ENCODE results near the gene POLR3G.
A peak's percentile ranks its signal among the peaks of the same experiment; 100 is the strongest.

Gene POLR3G

GRCh38 chr5:90549729-90550275 is 75.1 kb downstream of the POLR3G start:
- no peak for DNase-seq (ENCODE audit: low read depth in 2 of 3, low spot score in 1 of 3)

DNA sequence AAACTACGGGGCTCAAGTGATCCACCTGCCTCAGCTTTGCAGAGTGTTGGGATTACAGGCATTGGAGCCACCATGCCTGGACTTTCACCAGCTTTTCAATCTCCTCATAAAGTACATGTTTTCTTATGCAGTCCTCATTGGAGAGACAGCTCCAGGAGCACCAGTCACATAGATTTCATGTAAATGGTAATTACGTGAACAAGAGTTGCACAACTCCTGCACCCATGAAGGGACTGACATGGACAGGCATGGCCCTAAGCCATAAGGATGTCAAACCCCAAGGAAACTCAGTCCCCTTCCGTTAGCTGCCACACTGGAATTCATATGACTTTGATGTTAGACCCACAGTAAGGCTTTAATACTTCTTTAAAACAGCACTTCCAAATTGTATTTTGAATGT is 76.3 kb downstream of the POLR3G start:
- DNase-seq (ENCODE audit: low read depth in 2 of 3, low spot score in 1 of 3) = no peak

DNA sequence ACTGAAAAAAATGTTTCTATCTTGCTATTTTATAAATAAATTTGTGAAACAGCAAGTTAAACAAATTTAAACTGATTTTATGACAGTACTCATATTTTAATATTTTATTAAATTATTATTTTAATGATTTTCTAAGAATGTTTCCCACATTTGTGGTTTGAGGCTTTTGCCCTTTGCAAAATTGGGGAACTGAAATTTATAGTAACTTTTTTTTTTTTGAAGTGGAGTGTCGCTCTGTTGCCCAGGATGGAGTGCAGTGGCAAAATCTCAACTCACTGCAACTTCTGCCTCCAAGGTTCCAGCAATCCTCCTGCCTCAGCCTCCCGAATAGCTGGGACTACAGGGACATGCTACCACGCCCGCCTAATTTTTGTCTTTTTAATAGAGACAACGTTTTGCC is 76.7 kb downstream of the POLR3G start:
- DNase-seq (ENCODE audit: low read depth in 2 of 3, low spot score in 1 of 3) = no peak

GRCh38 chr5:90553711-90554110 is 79.0 kb downstream of the POLR3G start:
- DNase-seq (ENCODE audit: low read depth in 2 of 3, low spot score in 1 of 3) = no peak

- DNase-seq (ENCODE audit: low read depth in 2 of 3, low spot score in 1 of 3) = no peak
Measured at GRCh38 chr5:90554358-90555006, 79.8 kb downstream of the POLR3G start.

DNA sequence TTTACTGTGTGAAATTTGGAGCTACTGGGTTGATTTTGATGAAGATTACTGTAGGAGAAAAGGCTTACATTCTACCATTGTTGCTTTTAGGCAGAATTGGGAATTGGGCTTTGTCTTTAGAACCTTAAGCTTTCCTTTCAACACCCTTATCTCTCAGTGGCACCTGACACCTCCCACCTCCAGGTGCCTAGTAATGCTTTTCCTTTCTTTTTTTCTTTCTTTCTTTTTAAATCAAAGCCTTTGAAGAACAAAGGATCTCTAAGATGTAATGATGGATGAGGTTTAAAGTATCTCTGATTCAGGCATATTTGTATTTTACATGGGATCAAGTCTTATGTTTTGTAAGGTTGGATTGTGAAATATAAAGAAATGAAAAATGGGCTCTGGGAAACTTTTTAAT is 81.0 kb downstream of the POLR3G start:
- DNase-seq (ENCODE audit: low read depth in 2 of 3, low spot score in 1 of 3) = no peak

DNA sequence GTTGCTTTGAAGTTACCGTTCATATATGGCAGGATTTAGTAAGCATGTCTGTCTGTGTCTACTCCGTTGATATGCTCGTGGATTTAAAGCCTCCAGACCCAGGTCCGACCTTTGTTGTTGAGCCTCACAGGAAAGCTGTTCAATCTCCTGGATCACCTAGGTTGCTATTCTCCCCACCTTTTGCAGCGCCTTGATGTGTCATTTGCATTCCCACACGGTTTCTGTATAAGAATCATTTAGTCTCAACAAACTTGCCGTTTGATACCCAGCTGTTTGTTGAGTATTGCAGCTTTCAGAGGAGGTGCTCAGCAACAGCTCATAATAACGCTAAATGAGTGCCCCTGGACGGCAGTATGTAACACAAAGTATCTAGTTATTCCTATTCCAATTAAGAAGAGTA is 82.7 kb downstream of the POLR3G start:
- no peak for DNase-seq (ENCODE audit: low read depth in 2 of 3, low spot score in 1 of 3)

DNA sequence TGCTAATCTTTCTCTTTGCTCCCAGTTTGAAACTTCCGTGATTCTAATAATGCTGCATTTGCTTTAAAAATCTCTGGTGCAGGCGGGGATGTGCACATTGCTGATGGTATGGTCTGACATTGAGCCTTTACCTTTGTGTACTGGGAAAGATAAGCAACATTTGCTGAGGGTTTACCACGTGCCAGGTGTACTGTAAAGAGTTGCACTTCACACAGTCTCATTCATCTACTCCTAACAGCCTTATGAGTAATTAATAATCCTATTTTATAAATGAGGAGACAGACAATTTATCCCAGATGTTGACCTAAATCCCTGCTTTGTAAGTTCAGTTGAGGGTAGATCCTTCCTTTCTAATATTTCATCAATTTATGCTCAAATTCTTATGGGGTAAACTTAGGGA is 83.2 kb downstream of the POLR3G start:
- no peak for DNase-seq (ENCODE audit: low read depth in 2 of 3, low spot score in 1 of 3)

- peak in 1 of 3 donors; percentile 3 for DNase-seq (ENCODE audit: low read depth in 2 of 3, low spot score in 1 of 3)
Measured at GRCh38 chr5:90558344-90559192, 83.9 kb downstream of the POLR3G start, which contains the start of gene ADGRV1. Gene ADGRV1, plus strand, starts transcription at chr5:90558797. Its CDS starts 99 bp downstream, at chr5:90558896.

- DNase-seq (ENCODE audit: low read depth in 2 of 3, low spot score in 1 of 3) = no peak
Measured at GRCh38 chr5:90560771-90561170, 86.1 kb downstream of the POLR3G start.

DNA sequence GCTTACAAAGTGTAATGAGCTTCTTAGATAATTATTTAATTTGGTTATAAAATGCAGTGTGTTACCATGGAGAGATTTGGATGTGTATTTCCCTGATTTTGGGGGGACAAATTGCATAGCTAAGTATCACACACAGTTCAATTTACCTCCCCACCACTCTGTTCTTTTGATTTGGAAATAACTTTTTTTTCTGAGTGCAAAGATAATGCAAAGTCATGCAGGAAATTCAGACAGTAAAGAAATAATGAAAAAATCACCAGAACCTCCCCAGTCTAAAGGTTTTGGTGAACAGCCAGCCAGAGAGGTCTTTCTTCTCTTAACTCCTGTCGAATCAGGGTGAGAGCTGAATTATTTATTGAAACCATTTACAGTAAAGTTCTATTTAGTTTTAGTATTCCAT is 87.1 kb downstream of the POLR3G start:
- DNase-seq (ENCODE audit: low read depth in 2 of 3, low spot score in 1 of 3) = no peak

DNA sequence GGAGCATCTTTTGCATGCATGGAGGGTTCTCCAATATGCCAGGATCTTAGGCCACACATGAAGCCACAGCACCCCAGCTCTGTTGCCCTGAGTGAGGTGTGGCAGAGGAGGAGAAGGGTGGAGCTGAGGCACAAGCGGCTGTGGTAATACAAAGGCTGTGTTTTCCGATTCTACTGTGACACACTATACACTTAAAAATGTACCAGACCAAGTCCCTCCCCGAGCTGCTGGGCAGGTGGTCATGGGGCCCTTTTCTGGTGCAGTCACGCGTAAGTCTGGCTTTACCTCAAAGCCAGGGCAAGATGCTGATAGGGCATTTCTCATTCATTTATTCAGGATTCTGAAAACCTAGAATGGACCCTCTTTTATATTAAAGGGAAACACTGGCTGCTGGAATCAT is 87.7 kb downstream of the POLR3G start:
- DNase-seq (ENCODE audit: low read depth in 2 of 3, low spot score in 1 of 3) = no peak

DNA sequence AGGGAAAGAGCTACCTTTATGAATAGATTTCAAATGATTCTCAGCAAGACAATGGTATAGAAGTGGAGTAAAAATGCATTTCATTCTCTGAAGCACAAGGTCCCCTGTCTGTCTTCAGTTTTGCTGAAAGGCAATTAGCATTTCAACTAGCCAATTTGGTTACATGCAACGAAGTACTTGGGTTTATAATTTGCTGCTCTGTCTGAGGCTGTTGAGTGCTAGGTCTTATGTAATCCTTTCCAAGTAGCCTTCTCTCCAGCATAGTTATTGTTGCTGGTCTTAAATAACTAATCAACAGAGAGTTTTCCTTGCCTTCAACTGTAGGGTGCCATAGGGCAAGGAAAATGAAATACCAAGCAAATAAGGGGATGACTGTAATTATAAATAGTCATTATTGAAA is 88.4 kb downstream of the POLR3G start:
- no peak for DNase-seq (ENCODE audit: low read depth in 2 of 3, low spot score in 1 of 3)
